ENCODE measurements around the gene MRPL12. TPM values are rescaled to one million over a fixed set of nuclear protein-coding genes. Genes with fewer than 3 reads are reported as not detected.

Gene MRPL12
- total and polyA plus RNA-seq, 2 of the 13 experiments (the other 11 are each of a cell fraction or from before 2014, with no cell fraction given): 39.1 to 94.1 TPM

DNA sequence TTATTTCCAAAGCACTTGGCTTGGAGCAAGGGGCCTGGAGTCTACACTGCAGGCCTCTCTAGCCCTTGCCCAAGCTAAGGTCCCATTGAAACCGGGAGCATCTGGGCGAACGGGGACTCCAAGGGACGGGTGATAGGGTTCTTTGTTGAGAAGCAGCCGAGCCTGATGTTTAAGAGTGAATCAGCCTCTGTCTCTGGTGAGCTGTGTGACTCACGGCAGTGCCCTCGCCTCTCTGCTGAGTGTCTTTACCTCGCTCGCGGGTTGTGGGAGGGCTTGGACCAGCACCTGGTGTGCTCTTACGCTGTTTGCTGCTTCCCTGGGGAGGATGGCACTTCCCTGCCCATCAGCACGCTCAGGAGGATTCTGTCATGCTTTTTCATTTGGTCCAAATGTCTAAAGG lies 18.1 kb upstream of the MRPL12 start (continued):
- TF ChIP-seq, protein P1, sequence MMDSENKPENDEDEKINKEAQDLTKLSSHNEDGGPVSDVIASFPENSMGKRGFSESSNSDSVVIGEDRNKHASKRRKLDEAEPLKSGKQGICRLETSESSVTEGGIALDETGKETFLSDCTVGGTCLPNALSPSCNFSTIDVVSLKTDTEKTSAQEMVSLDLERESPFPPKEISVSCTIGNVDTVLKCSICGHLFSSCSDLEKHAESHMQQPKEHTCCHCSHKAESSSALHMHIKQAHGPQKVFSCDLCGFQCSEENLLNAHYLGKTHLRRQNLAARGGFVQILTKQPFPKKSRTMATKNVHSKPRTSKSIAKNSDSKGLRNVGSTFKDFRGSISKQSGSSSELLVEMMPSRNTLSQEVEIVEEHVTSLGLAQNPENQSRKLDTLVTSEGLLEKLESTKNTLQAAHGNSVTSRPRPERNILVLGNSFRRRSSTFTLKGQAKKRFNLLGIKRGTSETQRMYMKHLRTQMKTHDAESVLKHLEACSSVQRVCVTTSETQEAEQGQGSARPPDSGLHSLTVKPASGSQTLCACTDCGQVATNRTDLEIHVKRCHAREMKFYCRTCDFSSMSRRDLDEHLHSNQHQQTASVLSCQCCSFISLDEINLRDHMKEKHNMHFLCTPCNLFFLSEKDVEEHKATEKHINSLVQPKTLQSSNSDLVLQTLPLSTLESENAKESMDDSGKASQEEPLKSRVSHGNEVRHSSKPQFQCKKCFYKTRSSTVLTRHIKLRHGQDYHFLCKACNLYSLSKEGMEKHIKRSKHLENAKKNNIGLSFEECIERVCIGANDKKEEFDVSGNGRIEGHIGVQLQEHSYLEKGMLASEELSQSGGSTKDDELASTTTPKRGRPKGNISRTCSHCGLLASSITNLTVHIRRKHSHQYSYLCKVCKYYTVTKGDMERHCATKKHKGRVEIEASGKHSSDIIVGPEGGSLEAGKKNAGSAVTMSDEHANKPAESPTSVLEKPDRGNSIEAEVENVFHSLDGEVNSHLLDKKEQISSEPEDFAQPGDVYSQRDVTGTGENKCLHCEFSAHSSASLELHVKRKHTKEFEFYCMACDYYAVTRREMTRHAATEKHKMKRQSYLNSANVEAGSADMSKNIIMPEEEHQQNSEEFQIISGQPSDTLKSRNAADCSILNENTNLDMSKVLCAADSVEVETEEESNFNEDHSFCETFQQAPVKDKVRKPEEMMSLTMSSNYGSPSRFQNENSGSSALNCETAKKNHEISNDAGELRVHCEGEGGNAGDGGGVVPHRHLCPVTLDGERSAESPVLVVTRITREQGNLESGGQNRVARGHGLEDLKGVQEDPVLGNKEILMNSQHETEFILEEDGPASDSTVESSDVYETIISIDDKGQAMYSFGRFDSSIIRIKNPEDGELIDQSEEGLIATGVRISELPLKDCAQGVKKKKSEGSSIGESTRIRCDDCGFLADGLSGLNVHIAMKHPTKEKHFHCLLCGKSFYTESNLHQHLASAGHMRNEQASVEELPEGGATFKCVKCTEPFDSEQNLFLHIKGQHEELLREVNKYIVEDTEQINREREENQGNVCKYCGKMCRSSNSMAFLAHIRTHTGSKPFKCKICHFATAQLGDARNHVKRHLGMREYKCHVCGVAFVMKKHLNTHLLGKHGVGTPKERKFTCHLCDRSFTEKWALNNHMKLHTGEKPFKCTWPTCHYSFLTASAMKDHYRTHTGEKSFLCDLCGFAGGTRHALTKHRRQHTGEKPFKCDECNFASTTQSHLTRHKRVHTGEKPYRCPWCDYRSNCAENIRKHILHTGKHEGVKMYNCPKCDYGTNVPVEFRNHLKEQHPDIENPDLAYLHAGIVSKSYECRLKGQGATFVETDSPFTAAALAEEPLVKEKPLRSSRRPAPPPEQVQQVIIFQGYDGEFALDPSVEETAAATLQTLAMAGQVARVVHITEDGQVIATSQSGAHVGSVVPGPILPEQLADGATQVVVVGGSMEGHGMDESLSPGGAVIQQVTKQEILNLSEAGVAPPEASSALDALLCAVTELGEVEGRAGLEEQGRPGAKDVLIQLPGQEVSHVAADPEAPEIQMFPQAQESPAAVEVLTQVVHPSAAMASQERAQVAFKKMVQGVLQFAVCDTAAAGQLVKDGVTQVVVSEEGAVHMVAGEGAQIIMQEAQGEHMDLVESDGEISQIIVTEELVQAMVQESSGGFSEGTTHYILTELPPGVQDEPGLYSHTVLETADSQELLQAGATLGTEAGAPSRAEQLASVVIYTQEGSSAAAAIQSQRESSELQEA (CRISPR knock-in tag; IDR thresholded peaks at IDR 0.05; ENCODE audit: not compliant biosample characterization): no peak
- TF ChIP-seq, protein P2, sequence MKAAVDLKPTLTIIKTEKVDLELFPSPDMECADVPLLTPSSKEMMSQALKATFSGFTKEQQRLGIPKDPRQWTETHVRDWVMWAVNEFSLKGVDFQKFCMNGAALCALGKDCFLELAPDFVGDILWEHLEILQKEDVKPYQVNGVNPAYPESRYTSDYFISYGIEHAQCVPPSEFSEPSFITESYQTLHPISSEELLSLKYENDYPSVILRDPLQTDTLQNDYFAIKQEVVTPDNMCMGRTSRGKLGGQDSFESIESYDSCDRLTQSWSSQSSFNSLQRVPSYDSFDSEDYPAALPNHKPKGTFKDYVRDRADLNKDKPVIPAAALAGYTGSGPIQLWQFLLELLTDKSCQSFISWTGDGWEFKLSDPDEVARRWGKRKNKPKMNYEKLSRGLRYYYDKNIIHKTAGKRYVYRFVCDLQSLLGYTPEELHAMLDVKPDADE (CRISPR knock-in tag; IDR thresholded peaks at IDR 0.05): no peak
- TF ChIP-seq XRCC5 (optimal IDR thresholded peaks at IDR 0.05; ENCODE audit: low read length): peak; percentile 65
- TF ChIP-seq, protein P3, sequence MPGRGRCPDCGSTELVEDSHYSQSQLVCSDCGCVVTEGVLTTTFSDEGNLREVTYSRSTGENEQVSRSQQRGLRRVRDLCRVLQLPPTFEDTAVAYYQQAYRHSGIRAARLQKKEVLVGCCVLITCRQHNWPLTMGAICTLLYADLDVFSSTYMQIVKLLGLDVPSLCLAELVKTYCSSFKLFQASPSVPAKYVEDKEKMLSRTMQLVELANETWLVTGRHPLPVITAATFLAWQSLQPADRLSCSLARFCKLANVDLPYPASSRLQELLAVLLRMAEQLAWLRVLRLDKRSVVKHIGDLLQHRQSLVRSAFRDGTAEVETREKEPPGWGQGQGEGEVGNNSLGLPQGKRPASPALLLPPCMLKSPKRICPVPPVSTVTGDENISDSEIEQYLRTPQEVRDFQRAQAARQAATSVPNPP (CRISPR knock-in tag; IDR thresholded peaks at IDR 0.05): no peak
- no peak for TF ChIP-seq DNMT1 (CRISPR knock-in tag; IDR thresholded peaks at IDR 0.05)
- TF ChIP-seq EZH2 (conservative IDR thresholded peaks at IDR 0.05; ENCODE audit: low read depth, low read length): no peak
- TF ChIP-seq, protein P4, sequence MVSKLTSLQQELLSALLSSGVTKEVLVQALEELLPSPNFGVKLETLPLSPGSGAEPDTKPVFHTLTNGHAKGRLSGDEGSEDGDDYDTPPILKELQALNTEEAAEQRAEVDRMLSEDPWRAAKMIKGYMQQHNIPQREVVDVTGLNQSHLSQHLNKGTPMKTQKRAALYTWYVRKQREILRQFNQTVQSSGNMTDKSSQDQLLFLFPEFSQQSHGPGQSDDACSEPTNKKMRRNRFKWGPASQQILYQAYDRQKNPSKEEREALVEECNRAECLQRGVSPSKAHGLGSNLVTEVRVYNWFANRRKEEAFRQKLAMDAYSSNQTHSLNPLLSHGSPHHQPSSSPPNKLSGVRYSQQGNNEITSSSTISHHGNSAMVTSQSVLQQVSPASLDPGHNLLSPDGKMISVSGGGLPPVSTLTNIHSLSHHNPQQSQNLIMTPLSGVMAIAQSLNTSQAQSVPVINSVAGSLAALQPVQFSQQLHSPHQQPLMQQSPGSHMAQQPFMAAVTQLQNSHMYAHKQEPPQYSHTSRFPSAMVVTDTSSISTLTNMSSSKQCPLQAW (CRISPR knock-in tag; IDR thresholded peaks at IDR 0.05): 0 out of 2 replicates have a peak, but pooled peaks have one; percentile 6
- peak in 1 of 2 experiments; percentile 22; a peak in 1 of 4 replicates for TF ChIP-seq POLR2A (IDR thresholded peaks at IDR 0.05; ENCODE audit: insufficient read depth in 1 of 2, low read depth in 2 of 2, low read length in 2 of 2)
- TF ChIP-seq KDM2A (CRISPR knock-in tag; IDR thresholded peaks at IDR 0.05; ENCODE audit: borderline replicate concordance, low read depth): no peak
- TF ChIP-seq, protein P5, sequence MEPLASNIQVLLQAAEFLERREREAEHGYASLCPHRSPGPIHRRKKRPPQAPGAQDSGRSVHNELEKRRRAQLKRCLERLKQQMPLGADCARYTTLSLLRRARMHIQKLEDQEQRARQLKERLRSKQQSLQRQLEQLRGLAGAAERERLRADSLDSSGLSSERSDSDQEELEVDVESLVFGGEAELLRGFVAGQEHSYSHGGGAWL (CRISPR knock-in tag; IDR thresholded peaks at IDR 0.05): no peak
- TF ChIP-seq ZNF768 (CRISPR knock-in tag; IDR thresholded peaks at IDR 0.05): peak; percentile 96
- TF ChIP-seq, protein P6, sequence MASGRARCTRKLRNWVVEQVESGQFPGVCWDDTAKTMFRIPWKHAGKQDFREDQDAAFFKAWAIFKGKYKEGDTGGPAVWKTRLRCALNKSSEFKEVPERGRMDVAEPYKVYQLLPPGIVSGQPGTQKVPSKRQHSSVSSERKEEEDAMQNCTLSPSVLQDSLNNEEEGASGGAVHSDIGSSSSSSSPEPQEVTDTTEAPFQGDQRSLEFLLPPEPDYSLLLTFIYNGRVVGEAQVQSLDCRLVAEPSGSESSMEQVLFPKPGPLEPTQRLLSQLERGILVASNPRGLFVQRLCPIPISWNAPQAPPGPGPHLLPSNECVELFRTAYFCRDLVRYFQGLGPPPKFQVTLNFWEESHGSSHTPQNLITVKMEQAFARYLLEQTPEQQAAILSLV (CRISPR knock-in tag; IDR thresholded peaks at IDR 0.05; ENCODE audit: borderline replicate concordance): no peak
- no peak for TF ChIP-seq HMGA1 (CRISPR knock-in tag; conservative IDR thresholded peaks at IDR 0.05)
- TF ChIP-seq NPAS2 (CRISPR knock-in tag; IDR thresholded peaks at IDR 0.05; ENCODE audit: borderline replicate concordance): no peak

All from HepG2 (cell line).